Peyer's patch (tissue), 4 donors: ENCODE results near the gene TNIK.

Experiments
- POLR2A ChIP-seq, 2 donors: fragments of 450-650 bp; IDR thresholded peaks; one replicate each; pipeline ENCODE4 v1.5.1; 2017; ENCODE audit warnings: antibody characterized with exemption in 2 of 2, mild to moderate bottlenecking in 2 of 2, moderate library complexity in 2 of 2
- TF ChIP-seq, protein P1 (sequence below), 6 experiments: fragments of 450-650 bp in 4 of 6; fragments of 200-600 bp in 2 of 6; sonication (generic) in 1 of 6; IDR thresholded peaks; one replicate each; pipeline ENCODE4 v1.5.1; 2017 to 2019; ENCODE audit warnings: antibody characterized with exemption in 6 of 6, mild to moderate bottlenecking in 3 of 6, moderate library complexity in 1 of 6

DNA sequence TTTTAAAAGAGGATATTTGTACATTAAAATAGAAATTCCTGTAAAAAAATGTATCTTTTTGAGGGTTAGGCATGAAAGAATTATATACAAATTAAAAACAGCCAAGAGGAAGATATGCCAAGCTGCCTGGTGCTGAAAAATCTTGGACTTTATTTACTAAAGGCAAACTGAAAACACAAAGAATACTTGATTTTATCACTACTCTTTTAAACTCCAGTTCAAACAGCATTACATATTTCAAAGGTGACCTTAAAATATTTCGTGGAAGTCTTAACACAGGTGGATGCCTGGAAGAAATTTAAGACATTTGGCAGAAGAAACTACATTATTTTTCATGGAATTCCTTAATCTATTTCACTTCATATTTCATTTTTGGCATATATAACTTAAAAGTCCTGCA is 332.6 kb downstream of the TNIK start:
- no peak for TF ChIP-seq POLR2A (IDR thresholded peaks at IDR 0.05)
- TF ChIP-seq, protein P1, sequence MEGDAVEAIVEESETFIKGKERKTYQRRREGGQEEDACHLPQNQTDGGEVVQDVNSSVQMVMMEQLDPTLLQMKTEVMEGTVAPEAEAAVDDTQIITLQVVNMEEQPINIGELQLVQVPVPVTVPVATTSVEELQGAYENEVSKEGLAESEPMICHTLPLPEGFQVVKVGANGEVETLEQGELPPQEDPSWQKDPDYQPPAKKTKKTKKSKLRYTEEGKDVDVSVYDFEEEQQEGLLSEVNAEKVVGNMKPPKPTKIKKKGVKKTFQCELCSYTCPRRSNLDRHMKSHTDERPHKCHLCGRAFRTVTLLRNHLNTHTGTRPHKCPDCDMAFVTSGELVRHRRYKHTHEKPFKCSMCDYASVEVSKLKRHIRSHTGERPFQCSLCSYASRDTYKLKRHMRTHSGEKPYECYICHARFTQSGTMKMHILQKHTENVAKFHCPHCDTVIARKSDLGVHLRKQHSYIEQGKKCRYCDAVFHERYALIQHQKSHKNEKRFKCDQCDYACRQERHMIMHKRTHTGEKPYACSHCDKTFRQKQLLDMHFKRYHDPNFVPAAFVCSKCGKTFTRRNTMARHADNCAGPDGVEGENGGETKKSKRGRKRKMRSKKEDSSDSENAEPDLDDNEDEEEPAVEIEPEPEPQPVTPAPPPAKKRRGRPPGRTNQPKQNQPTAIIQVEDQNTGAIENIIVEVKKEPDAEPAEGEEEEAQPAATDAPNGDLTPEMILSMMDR (IDR thresholded peaks at IDR 0.05) = no peak
